Glomerular visceral epithelial cell (primary cell): ENCODE data around the gene SCARF1.

Experiments used
- DNase-seq: peaks from one replicate; pipeline ENCODE4 v3.0.0-alpha.2; 2016; ENCODE audit errors: extremely low spot score

Gene SCARF1

DNA sequence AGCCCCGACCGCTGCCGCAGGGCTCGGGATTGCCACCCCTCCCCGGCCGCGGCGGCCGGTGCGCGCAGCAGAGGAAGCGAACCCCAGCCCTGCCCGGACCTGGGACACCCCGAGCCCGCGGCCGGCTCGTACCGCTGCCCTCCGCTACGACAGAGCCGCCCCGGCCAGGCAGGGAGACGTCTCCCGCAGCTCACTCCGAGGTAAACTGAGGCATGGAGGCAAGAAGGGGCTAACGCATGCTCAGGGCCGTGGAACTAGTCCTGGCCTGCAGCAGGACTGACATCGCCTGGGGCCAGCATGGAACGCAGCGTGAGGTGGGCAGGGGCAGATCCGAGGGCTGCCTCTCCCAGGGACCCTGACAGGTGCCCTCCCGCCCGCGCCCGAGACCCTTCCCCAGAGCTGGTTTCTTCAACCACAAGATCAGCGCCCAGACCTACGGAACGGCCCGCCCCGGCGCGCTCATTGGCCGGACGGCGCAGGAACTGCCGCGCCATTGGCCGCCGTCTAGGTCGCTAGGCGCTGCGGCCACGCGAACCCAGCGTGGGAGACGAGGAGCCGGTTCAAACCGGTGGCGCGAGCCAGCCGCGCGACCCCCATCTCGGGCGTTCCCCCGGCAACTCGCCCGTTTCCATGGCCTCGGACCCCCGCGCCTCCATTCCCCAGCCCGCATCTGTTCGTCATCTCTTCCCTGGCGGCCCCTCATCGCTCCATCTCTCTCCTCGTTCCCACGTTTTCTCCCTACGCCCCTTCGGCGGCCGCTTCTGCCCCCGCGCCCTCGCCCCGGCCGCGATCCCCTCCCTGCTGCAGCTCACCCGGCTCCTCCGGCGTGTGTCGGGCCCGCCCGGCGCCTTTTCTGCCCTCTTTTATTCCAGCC is 17.3 kb downstream of the SCARF1 start, which contains the start of gene SLC43A2:
Gene SLC43A2, minus strand, starts transcription at position 853 of the 874 bp plus-strand sequence. CDS start 960 bp downstream, outside the sequence.
- DNase-seq = peak; percentile 79

DNA sequence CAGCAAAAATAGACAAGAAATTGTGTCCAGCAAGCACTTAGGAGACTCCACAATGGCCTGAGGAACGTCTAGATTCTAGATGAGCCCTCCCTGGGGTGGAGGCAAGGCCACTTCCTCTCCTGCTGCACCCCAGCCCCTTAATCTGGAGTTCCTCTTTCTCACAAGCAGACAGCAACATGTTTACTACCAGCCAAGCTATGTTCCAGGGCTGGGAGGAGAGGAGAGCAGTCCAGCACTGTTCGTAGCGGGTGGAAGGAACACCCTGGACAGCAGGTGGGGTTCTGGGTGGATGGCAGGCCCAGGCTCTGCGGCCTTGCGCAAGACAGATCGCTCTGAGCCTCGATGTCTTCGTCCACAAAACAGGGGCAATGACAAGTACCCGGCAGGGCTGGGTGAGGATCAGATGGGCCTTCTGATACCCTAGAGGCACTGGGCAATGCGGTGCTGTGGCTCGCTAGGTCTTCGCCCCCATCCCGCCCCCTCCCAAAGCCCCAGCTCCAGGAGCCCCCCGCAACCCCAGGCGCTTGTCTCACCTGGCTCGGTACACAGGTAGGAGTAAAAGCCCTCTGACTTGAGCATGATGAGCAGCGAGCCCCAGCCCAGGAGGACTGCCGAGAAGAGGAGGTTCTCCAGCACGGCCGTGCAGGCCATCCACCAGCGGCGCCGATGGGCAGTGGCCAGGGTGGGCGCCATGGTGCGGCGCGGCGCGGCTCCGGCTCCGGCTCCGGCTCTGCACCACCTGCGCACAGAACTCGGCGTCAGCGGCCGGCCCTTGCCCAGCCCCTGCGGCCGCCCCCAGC is 18.1 kb downstream of the SCARF1 start:
- DNase-seq = no peak

- DNase-seq = no peak
Observed at GRCh38 chr17:1626333-1626732, 19.2 kb downstream of the SCARF1 start.

DNA sequence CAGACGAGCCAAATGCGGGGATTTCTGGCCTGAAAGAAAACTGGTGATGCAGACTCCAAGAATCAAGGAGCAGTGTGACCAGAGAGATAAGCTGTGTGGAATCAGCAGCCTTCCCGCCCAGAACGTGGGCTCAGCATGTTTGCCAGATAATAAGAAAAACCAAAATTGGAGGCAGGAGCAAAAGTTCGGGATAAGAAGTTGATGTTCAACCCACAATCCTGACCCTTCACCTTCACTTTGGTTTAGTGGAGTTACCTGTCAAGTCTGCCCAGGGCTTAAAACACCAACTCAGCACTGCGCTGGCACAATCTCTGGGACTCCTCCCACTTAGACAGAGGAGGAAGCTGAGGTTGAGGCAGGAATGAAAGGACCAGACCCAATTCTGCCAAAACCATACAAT is 20.0 kb downstream of the SCARF1 start:
- no peak for DNase-seq

GRCh38 chr17:1625053-1625452 is 20.5 kb downstream of the SCARF1 start:
- DNase-seq = no peak

DNA sequence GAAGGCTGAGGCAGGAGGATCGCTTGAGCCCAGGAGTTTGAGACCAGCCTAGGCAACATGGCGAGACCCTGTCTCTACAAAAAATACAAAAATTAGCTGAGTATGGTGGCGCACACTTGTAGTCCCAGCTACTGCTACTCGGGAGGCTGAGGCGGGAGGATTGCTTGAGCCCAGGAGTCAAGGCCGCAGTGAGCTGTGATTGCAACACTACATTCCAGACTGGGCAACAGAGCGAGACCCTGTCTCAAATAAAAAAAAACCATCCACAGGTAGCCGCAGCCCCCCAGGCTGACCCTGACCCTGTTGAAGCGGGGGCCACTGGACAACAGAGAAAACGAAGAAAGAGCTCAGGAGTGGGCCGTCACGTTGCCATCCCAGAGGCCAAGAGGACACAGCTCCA is 20.9 kb downstream of the SCARF1 start:
- no peak for DNase-seq

GRCh38 chr17:1623057-1623630 is 22.4 kb downstream of the SCARF1 start:
- DNase-seq = no peak

GRCh38 chr17:1621273-1621954 is 24.1 kb downstream of the SCARF1 start:
- no peak for DNase-seq

DNA sequence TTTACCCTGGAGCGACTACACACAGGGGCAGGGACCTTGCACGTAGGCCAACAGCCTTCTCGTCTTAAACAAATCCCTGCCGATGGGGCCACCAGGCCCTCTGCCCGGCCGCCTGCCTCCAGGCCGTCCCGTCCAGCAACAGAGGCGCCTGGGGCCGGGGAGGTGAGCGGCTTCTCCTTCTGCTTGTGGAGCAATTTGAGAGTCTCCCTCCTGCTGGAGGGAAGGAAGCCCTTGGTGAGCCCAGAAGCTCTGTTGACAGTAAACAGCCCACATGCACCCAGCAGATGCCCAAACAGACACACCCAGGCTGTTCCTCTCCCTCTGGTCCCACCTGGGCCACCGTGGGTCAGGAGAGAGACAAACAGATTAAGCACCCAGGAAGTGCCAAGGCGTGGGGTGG is 25.0 kb downstream of the SCARF1 start:
- DNase-seq = no peak

- peak; percentile 85 for DNase-seq
Observed at GRCh38 chr17:1617620-1618174, 27.8 kb downstream of the SCARF1 start.

DNA sequence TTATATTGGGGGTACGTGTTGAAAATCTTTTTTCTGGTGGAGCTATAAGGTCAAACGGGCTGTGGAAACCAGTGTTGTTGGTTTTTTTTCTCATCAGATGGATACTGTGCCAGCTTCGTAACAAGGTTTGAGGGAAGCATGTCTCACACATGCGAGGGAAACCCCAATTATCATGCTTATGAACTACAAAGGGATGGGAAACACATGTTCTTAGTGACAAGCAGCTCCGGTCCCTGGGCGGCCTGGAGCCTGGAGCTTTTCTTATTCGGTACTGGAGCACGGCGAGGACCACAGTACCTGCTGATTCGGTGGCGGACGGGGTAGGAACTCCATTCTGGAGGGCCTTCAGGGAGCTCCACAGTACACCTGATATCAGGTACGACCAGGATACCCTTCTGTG is 29.4 kb downstream of the SCARF1 start:
- DNase-seq = no peak

- no peak for DNase-seq
Observed at GRCh38 chr17:1612400-1612799, 33.1 kb downstream of the SCARF1 start.

- no peak for DNase-seq
Observed at GRCh38 chr17:1611715-1612114, 33.8 kb downstream of the SCARF1 start.

DNA sequence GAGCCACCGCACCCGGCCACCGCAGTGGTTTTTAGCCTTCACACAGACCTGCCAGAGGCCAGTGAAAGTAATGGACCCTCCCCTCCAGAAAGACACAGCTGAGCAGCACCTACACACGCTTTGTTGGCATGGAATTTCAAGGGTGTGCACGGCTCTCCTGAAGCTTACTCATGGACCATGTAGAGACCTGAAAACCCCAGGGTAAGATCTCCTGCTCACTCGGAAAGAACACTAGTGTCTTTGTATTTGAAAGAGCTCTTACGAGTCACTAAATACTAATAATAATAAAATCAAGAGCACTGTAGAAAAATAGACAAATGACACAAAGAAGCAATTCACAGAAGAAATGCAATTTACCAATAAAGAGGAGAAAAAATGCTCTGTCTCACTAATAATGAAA is 36.9 kb downstream of the SCARF1 start:
- no peak for DNase-seq

DNA sequence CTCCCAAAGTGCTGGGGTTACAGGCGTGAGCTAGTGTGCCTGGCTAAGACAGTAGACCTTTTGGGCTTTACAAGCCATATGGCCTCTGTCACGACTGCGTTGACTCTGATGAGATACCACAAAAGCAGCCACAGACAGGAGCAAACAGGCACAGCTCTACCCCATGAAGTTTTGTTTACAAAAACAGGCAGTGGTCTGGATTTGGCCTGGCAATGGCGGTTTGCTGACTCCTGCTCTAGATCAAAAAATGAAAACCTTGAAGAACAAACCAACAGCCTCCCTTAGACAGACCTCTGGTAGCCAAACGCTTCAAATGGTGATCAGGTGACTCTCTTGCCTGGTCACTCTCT is 37.6 kb downstream of the SCARF1 start:
- DNase-seq = no peak

DNA sequence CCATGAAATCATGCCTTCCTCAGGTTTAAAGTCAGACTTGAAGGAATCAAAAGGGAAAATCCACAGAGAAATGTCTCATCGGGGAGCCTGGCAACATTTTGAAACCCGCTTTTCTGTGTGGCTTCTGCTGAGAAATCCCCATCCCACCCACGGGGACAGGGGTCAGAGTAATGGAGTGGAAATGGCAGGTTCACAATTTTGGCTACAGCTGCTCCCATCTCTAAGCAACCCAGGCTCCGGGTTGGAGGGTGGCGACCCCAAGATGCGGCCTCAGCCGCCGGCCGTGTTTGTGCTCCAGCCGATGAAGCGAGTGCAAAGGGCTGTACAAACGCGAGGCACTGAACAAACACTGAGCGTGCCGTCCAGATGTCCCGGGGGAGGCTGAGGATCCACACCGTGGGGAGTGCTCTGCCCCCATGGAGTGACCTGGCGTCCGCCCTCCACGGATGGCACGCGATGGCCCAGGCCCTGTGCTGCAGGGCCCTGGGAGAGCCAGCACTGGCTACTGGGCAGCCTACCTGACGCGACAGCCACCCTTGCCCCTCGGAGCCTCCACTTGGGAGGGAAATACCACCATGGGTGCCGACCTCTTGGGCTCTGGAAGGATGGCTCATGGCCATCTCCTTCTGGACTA is 39.1 kb downstream of the SCARF1 start:
- no peak for DNase-seq

DNA sequence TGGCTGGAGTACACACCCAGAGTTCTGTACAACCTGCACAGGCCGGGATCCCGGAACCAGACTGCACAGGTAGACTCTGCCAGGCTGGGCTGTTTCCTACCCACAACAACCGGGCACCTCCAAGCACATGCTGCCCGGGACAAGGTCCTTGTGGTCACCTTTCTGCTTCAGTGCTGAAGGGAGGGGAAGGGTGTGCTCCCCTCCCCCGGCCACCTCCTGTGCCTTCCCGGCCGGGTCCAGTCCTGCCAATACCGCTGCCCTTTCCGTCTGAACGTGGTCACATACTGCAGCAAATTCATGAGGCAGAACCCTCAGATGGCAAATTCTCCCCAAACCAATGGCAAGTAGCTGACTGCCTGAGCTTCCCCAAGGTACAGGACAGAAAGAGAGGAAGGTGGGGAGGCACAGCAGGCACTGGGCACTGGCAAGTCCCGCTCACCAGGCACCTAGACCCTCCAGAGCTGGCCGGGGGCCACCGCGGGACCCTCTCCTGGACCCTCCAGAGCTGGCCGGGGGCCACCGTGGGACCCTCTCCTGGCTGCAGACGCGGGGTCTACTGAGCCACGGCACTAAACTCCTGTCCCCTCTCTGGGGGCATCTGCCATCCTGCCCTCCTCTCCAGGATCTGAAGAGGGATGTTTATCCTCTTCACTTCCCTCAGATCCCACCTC is 39.7 kb downstream of the SCARF1 start:
- DNase-seq = no peak

- no peak for DNase-seq
Observed at GRCh38 chr17:1604831-1605528, 40.6 kb downstream of the SCARF1 start.

DNA sequence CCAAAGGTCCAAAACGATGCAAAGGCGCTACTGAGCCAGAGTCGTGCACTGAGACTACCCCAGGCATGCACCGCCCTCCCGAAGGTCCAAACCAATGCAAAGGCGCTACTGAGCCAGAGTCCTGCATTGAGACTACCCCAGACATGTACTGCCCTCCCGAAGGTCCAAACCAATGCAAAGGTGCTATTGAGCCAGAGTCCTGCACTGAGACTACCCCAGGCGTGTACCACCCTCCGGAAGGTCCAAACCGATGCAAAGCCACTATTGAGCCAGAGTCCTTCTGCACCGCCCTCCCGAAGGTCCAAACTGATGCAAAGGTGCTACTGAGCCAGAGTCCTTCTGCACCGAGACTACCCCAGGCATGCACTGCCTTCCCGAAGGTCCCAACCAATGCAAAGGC is 44.0 kb downstream of the SCARF1 start:
- DNase-seq = no peak
